Mammary epithelial cell (primary cell): ENCODE results near the gene TMSB4X.

ENCODE experiments used
- EZH2 ChIP-seq: IDR thresholded peaks from 2 replicates; pipeline ENCODE4 v1.6.1; 2012; ENCODE audit warnings: low read length, inconsistent platforms, borderline replicate concordance
- TF ChIP-seq, protein P1 (sequence below), 2 donors: IDR thresholded peaks in 1 of 2; conservative IDR thresholded peaks in 1 of 2; 2 replicates each; pipeline ENCODE4 v1.5.1; 2011 to 2012; ENCODE audit warnings: inconsistent platforms in 2 of 2, low read length in 2 of 2, mild to moderate bottlenecking in 2 of 2, control low read depth in 1 of 2, low read depth in 1 of 2; ENCODE audit not compliant: insufficient read depth in 1 of 2; ENCODE audit errors: extremely low read depth in 1 of 2

DNA sequence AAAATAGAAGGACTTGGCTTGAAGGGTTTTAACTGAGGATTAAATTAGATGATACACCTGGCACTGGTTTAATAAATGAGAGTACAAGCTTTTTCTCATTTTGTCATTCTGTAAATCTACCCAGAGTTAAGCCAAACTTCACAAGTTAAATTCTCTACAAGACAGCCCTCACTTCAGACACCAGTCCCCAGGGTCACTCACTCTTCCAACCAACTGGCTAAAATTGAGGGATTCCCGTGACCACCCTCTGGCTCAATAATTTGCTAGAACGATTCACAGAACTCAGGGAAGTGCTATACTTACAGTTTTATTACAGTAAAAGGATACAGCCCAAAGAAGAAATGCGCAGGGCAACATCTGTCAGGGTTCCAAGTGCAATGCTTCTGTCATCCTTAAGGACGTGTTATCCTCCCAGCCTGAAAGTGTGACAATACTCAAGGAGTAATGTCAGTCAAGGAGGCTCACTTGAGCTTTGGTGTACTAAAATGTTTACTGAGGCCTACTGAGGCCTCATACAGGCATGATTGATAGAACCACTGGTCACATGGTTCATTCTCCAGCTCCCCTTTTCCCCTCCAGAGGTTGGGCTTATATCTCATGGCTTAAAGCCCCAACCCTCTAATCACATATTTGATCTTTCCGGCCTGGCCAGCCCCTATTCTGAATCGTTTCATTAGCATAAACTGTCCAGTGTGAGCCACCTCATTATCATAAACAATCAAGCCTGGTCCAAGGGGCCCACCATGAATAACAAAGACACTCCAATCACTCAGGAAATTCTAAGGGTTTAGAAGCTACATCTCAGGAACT lies 9.6 kb upstream of the TMSB4X start:
- TF ChIP-seq, protein P1, sequence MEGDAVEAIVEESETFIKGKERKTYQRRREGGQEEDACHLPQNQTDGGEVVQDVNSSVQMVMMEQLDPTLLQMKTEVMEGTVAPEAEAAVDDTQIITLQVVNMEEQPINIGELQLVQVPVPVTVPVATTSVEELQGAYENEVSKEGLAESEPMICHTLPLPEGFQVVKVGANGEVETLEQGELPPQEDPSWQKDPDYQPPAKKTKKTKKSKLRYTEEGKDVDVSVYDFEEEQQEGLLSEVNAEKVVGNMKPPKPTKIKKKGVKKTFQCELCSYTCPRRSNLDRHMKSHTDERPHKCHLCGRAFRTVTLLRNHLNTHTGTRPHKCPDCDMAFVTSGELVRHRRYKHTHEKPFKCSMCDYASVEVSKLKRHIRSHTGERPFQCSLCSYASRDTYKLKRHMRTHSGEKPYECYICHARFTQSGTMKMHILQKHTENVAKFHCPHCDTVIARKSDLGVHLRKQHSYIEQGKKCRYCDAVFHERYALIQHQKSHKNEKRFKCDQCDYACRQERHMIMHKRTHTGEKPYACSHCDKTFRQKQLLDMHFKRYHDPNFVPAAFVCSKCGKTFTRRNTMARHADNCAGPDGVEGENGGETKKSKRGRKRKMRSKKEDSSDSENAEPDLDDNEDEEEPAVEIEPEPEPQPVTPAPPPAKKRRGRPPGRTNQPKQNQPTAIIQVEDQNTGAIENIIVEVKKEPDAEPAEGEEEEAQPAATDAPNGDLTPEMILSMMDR (conservative IDR thresholded peaks at IDR 0.05 in 1 of 2, IDR thresholded peaks at IDR 0.05 in 1 of 2; ENCODE audit: extremely low read depth in 1 of 2, insufficient read depth in 1 of 2, low read depth in 1 of 2, low read length in 2 of 2): no peak
- TF ChIP-seq EZH2: no peak
